HFF-Myc (cell line): ENCODE data around the gene CASP8.

Experiments used
- DNase-seq: peaks from one replicate; pipeline ENCODE4 v3.0.0-alpha.2; 2011; ENCODE audit warnings: low read depth; ENCODE audit errors: extremely low read depth
- H3K4me3 ChIP-seq: replicated peaks from 2 replicates; pipeline ENCODE4 v1.5.1; 2011; ENCODE audit warnings: low read depth, mild to moderate bottlenecking, control low read depth, low read length
- CTCF ChIP-seq: IDR thresholded peaks from 2 replicates; pipeline ENCODE4 v1.5.1; 2012; ENCODE audit warnings: mild to moderate bottlenecking, low read depth, low read length, control low read depth; ENCODE audit errors: missing control alignments

Gene CASP8

GRCh38 chr2:201308914-201309313 lies 48.6 kb downstream of the CASP8 start:
- no peak for TF ChIP-seq CTCF
- H3K4me3 ChIP-seq: no peak overlapping the region
- no peak for DNase-seq

GRCh38 chr2:201313362-201313761 lies 53.0 kb downstream of the CASP8 start:
- H3K4me3 ChIP-seq: no peak overlapping the region
- no peak for DNase-seq
- TF ChIP-seq CTCF: no peak

- DNase-seq: no peak
- no peak for TF ChIP-seq CTCF
- H3K4me3 ChIP-seq: no peak overlapping the region
Observed at GRCh38 chr2:201319511-201319910, 59.2 kb downstream of the CASP8 start.

GRCh38 chr2:201320257-201320656 lies 59.9 kb downstream of the CASP8 start:
- TF ChIP-seq CTCF: no peak
- no peak overlapping the region for H3K4me3 ChIP-seq
- no peak for DNase-seq

- no peak for DNase-seq
- no peak for TF ChIP-seq CTCF
- H3K4me3 ChIP-seq: no peak overlapping the region
Observed at GRCh38 chr2:201320701-201321100, 60.4 kb downstream of the CASP8 start.

- no peak for TF ChIP-seq CTCF
- no peak for DNase-seq
- H3K4me3 ChIP-seq: no peak overlapping the region
Observed at GRCh38 chr2:201322772-201323171, 62.4 kb downstream of the CASP8 start.

GRCh38 chr2:201327678-201328077 lies 67.3 kb downstream of the CASP8 start:
- no peak for TF ChIP-seq CTCF
- H3K4me3 ChIP-seq: no peak overlapping the region
- DNase-seq: no peak
